ENCODE results near the gene FES. TPM values are rescaled to one million over a fixed set of nuclear protein-coding genes. Genes with fewer than 3 reads are reported as not detected.

Gene FES
- total and polyA plus RNA-seq, 2 of the 13 experiments (the other 11 are each of a cell fraction or from before 2014, with no cell fraction given) = 4.0 to 9.5 TPM

DNA sequence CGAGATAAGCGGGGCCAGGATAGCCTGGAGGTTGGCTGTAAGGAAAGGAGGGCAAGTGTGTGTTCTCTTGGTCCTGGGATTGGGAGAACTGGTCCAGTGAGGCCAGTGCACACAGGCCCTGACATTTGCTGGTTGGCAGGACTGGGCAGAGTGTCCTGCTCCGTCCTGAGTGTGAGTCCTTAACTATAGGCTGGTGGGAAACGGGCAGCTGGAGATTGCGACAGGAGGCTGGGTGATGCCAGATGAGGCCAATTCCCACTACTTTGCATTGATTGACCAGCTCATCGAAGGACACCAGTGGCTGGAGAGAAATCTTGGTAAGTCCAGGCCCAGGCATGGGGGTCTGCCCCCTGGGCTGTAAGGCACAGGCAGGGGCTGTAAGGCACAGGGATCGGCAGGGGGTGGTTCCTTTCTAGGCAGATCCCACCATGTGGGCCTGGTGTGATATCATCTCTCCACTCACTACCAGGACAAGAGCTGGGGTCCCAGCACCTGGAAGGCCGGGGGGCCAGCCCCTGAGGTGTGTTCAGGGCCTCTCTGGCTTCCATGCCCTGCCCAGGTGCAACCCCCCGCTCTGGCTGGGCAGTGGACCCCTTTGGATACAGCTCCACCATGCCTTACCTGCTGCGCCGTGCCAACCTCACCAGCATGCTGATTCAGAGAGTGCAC, 22.0 kb downstream of the FES start (continued):
- TF ChIP-seq SKIL (CRISPR knock-in tag; IDR thresholded peaks at IDR 0.05; ENCODE audit: borderline replicate concordance) (no peak), ZNF234 (CRISPR knock-in tag; conservative IDR thresholded peaks at IDR 0.05) (no peak), ZBTB1 (CRISPR knock-in tag; IDR thresholded peaks at IDR 0.05; ENCODE audit: borderline replicate concordance) (no peak), ZFP90 (CRISPR knock-in tag; IDR thresholded peaks at IDR 0.05; ENCODE audit: borderline replicate concordance) (no peak), CC2D1A (CRISPR knock-in tag; IDR thresholded peaks at IDR 0.05) (no peak), ARID5B (CRISPR knock-in tag; IDR thresholded peaks at IDR 0.05) (no peak), ZFX (CRISPR knock-in tag; IDR thresholded peaks at IDR 0.05; ENCODE audit: low read depth) (no peak)
- TF ChIP-seq, protein P1, sequence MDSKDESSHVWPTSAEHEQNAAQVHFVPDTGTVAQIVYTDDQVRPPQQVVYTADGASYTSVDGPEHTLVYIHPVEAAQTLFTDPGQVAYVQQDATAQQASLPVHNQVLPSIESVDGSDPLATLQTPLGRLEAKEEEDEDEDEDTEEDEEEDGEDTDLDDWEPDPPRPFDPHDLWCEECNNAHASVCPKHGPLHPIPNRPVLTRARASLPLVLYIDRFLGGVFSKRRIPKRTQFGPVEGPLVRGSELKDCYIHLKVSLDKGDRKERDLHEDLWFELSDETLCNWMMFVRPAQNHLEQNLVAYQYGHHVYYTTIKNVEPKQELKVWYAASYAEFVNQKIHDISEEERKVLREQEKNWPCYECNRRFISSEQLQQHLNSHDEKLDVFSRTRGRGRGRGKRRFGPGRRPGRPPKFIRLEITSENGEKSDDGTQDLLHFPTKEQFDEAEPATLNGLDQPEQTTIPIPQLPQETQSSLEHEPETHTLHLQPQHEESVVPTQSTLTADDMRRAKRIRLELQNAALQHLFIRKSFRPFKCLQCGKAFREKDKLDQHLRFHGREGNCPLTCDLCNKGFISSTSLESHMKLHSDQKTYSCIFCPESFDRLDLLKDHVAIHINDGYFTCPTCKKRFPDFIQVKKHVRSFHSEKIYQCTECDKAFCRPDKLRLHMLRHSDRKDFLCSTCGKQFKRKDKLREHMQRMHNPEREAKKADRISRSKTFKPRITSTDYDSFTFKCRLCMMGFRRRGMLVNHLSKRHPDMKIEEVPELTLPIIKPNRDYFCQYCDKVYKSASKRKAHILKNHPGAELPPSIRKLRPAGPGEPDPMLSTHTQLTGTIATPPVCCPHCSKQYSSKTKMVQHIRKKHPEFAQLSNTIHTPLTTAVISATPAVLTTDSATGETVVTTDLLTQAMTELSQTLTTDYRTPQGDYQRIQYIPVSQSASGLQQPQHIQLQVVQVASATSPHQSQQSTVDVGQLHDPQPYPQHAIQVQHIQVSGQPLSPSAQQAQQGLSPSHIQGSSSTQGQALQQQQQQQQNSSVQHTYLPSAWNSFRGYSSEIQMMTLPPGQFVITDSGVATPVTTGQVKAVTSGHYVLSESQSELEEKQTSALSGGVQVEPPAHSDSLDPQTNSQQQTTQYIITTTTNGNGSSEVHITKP (CRISPR knock-in tag; IDR thresholded peaks at IDR 0.05; ENCODE audit: low read depth) = no peak
- TF ChIP-seq, protein P2, sequence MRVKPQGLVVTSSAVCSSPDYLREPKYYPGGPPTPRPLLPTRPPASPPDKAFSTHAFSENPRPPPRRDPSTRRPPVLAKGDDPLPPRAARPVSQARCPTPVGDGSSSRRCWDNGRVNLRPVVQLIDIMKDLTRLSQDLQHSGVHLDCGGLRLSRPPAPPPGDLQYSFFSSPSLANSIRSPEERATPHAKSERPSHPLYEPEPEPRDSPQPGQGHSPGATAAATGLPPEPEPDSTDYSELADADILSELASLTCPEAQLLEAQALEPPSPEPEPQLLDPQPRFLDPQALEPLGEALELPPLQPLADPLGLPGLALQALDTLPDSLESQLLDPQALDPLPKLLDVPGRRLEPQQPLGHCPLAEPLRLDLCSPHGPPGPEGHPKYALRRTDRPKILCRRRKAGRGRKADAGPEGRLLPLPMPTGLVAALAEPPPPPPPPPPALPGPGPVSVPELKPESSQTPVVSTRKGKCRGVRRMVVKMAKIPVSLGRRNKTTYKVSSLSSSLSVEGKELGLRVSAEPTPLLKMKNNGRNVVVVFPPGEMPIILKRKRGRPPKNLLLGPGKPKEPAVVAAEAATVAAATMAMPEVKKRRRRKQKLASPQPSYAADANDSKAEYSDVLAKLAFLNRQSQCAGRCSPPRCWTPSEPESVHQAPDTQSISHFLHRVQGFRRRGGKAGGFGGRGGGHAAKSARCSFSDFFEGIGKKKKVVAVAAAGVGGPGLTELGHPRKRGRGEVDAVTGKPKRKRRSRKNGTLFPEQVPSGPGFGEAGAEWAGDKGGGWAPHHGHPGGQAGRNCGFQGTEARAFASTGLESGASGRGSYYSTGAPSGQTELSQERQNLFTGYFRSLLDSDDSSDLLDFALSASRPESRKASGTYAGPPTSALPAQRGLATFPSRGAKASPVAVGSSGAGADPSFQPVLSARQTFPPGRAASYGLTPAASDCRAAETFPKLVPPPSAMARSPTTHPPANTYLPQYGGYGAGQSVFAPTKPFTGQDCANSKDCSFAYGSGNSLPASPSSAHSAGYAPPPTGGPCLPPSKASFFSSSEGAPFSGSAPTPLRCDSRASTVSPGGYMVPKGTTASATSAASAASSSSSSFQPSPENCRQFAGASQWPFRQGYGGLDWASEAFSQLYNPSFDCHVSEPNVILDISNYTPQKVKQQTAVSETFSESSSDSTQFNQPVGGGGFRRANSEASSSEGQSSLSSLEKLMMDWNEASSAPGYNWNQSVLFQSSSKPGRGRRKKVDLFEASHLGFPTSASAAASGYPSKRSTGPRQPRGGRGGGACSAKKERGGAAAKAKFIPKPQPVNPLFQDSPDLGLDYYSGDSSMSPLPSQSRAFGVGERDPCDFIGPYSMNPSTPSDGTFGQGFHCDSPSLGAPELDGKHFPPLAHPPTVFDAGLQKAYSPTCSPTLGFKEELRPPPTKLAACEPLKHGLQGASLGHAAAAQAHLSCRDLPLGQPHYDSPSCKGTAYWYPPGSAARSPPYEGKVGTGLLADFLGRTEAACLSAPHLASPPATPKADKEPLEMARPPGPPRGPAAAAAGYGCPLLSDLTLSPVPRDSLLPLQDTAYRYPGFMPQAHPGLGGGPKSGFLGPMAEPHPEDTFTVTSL (CRISPR knock-in tag; IDR thresholded peaks at IDR 0.05; ENCODE audit: borderline replicate concordance) = no peak

All from HepG2 (cell line).